GM19324 (cell line): ENCODE measurements around the gene EFNA5.
A peak's percentile ranks its signal among the peaks of the same experiment; 100 is the strongest.
"Not testable (repeated sequence)": the region's sequence is repeated elsewhere in the genome, so short reads cannot be mapped to it uniquely, and the experiment has no call there.

ENCODE experiments used
- ATAC-seq: cut with Tn5 transposase; IDR thresholded peaks from one replicate; pipeline ENCODE4 v1.9.1; 2021; ENCODE audit warnings: mild to moderate bottlenecking, moderate library complexity; ENCODE audit not compliant: unreplicated experiment, low FRiP score

Gene EFNA5

DNA sequence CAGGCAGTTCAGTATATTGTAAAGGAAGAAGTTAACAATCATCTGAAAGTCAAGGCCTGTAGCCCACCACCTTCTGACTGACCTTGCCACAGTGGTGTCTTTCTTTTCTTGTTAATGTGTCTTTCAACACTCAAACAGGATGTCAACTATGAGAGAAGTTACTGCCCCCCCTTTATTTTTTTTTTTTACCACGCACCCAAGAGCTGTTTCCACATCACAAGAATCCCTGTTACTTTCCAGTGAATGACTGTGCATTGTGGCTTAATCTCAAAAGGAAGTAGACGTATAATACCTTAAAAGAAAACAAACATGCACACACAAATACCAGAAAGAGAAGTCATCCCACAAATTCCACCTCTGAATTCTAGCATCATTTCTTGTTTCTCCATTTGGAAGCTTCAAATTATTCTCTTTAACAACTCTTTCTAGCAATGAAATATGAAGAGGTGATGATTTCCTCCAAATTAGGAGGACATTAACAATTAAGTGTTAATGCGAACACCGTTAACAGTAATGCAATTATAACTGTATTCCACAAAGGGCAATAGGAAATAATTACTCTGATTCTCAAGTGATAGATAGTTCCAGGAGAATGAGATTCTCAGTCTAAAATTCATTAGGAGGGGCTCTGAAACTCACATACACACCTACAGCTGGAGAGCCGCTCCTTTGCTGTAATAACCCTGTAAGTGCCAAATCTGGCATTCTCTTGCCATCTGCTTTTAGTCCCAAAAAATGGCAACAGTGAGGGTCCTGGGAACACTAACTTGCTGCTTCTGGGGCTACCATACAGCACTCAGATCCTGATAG is 201.0 kb downstream of the EFNA5 start:
- ATAC-seq: no peak

DNA sequence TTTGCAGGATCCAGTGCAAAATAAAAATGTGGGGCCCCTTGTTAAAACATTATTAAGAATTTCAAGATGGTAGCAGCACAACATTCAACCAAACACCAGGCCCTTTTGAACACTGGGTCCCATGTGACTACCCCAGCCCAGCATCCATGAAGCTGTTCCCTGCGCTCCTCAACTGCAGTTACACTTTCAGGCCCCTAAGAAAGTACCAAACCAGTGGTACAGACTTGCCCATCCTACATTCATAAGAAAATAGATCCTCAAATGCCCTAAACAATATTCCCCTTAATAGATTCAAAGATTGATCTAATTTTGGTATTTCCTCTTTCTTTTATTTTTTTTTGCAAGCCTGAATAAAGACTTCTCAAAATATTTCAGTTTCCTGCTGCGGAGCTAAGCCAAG is 201.7 kb downstream of the EFNA5 start:
- ATAC-seq: no peak

DNA sequence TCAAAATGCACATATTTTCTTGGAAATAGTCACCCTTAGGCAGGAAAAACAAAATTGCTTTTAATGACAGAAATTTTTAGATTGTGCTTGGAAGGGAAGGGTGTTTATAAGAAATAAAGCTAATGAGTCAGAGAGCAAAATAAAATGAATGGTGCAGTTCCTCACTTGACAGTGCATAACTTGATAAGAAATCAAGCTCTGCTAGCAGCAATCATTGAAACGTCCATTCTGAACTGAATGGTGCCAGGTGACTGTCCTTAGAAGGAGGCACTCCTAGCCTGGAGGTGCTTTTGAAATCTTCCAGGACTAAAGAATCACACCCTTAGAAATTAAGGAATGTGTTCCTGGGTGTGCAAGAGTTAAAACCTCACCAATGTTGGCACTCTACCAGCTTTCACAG is 202.5 kb downstream of the EFNA5 start:
- no peak for ATAC-seq

DNA sequence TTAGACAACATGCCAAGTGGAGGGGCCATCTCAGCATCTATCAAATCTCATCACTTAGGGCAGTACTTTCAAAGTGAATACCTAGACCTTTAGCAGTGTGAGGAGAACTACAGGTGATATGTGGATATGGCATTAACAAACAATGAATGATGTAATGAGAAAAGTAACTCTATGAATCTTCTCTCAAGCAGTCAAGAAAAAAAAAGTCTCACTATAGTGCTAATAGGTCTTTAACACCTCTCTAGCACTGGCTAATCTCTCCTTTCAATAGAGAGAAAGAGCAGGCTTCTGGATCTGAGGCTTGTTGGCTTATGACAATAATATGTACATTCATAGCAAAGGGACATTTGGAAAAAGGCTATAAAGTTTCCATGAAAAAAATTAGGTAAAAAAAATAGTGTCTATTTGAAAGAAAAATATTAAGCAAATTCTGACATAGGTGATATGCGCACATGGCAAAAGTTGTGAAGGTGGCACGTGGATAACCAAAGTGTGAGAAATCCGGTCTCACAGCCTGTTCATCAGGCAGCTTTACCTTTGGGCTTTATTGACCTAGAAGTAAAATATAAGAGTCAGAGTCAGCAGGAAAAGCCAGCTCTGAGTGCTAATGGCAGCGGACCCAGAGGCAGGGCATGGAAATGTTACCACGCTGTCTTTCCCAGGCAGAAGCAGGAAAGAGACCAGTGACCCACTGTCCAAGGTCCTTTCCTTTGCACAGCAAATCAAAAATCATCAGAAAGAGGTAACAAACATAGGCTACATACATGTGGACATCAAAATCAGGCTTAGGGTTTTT is 203.4 kb downstream of the EFNA5 start:
- no peak for ATAC-seq

DNA sequence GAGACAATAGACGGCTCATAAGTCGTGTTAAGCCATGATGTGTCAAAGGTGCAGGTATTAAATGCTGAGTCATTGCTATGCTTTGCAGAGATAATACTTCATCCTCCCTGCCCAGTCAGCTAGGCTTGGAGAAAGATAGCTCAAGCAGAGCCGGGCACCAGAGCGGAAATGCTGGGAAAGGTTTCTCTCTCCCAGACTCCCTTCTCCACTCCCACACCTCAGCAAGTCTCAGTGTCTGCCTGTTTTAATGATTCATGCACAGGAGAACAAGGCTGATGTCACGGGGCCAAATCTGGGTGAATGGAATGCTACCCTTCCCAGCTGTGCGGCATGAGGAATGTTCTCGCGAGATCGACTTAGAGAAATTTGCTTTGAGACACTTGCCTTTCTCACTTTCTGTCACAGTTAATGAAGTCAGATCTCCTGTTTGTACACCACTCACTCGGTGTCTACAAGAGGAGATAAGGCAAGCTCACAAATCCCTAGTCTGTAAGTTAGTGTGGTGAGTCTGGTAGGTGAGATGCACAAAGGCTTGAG is 204.4 kb downstream of the EFNA5 start:
- no peak for ATAC-seq

DNA sequence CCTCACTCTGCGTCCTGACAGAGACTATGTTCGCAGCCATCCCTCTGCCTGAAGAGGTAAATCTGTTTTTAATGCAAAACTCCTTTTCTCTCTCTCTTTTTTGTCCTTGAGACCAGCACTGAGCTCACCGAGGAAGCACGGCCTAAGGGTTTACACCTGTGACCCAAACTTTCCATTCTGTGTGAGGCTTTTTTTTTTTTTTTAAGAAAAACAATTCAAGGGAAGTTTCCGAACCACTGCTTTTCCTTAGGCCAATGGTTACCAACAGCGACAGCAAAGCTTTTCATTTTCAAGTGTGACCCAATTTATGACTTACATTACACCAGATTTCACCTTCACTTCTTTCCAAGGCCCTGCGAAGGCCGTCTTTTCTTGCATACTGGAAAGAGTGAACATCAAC is 205.9 kb downstream of the EFNA5 start:
- ATAC-seq: peak; percentile 25

DNA sequence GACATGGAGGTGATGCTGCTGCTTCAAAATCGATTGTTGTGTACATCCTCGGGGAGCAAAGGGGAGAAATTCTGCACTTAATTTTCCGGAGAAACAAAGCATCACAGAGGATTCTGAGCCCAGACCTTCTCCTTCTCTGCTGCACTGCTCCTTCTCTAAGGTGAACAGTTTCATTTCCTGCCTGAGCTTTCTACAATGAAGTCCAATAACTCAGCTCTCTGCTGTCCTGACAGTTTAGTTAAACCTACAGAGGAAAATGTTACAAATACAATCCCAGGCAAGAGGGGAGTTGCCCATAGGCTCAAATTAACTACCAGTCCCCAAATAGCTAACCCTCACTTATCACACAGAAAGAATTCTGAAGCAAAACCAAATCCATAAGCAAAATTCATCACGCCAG is 206.3 kb downstream of the EFNA5 start:
- peak; percentile 67 for ATAC-seq

DNA sequence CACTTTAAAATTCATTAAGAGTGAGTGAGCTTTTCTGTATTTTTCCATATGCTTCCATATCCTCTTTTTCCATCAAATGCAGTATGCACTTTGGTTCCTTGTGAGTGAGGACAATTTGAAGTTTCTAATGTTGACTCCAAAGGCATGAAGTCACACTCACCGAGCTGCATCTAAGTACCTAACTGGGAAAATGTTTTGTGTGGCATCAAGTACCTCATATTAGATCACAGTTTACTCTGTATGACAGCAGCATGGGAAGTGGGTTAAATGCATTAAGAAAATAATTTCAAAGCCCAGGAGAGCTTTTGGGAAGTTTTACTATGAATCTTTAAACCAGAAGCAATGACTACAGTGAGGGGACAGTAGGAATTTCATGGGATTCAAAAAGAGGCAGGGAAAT is 207.0 kb downstream of the EFNA5 start:
- no peak for ATAC-seq

DNA sequence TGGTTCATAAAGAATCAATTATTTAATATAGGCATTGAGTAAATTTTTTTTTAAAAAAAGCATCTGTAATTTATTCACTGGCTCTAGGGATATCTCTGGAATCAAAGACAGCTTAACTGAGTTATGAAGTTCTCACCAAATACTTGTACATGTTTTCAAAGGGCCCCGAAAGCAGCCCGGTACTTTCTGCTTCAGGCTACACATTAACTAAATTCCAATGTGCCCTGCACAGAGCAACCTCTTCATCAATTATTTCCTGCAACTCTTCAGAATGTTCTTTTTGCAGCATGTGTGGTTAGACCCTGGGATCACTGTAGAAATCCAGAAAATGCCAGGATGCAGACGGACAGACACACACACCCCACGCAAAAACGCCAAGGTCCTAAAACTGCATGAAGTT is 209.0 kb downstream of the EFNA5 start:
- no peak for ATAC-seq

DNA sequence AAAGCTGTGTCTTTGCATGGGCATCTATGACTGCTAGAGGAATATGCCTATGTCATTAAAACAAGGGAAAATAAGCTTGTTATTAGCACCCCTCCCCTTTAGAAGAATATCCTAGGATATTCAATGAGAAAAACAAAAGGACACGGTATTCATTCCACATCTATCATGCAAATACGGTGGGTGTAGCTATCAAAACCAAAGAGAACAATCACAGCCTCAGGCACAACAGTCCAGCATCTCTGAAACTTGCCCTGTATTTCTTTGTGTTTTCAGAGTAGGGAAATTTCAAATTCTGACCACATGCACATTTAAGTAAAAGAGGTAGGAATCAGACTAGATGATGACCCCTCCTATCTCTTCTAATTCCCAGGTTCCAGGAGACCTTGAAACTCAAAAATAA is 209.9 kb downstream of the EFNA5 start:
- ATAC-seq: no peak

DNA sequence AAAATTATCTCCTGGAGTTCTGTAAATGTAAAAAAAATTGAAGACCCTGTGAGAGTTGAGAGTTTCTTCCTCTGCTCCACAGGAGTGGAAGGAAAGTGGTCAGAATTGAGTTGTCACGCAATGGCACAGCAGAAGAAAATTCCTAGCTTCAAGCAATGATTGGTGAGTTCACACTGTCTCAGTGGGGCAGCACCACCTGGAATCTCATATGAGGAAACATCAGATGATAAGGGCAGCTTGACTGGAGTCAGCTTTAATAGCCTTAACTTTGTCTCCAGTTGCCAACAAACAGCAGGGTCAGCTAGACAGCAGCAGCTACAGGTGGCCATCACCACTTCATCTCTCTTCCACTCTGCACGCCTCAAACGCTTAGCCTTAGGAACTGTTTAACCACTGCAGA is 211.1 kb downstream of the EFNA5 start:
- ATAC-seq: no peak

DNA sequence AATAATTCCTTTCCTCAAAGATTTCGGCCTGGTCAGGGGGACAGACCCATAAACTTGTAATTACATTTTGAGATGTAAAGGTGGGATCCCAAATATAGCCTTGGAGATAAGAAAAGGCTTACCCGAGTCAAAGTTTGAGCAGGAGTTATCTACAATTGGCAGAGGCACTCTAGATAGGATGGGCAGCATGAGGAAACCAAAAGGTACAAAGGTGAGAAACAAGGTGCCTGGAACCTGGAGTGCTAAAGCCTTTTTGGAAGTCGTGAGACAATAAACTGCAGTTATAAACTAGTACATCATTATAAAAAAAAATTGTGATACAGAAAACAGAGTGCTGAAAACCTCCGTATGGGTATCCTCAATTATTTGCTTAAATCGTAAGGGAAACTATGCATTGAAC is 212.4 kb downstream of the EFNA5 start:
- no peak for ATAC-seq

DNA sequence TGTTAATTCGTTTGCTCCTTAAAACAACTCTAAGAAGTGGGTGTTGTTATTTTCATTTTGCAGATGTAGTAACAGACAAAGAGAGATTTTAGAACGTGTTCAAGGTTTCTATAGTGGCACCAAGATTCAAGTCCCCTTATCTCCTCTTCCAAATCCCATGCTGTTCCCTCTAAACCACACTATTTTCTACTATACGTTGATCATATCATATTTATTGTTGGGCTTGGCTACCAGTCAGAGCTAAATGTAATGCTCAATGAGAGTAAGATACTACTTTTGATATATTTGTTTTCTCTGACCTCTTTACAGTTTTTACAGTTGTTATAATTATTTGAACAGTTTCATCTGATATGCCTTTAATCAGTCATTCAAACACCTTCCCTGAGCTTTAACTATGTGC is 212.9 kb downstream of the EFNA5 start:
- ATAC-seq: no peak

DNA sequence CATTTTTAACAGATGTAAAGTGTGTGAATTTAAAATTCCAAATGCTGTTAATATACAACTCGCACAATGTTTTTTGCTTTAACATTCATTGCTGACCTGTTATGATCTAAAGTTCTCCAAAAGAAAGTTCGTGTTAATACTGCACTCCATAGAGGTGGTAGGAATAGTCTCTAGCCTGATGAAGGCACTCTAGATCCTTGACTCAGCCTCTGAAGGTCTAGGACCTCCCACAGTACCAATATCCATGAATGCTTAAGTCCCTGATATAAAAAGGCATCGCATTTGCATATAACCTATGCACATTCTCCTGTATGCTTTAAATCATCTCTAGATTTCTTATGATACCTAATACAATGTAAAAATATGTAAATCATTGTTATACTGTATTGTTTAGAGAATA is 213.6 kb downstream of the EFNA5 start:
- no peak for ATAC-seq

DNA sequence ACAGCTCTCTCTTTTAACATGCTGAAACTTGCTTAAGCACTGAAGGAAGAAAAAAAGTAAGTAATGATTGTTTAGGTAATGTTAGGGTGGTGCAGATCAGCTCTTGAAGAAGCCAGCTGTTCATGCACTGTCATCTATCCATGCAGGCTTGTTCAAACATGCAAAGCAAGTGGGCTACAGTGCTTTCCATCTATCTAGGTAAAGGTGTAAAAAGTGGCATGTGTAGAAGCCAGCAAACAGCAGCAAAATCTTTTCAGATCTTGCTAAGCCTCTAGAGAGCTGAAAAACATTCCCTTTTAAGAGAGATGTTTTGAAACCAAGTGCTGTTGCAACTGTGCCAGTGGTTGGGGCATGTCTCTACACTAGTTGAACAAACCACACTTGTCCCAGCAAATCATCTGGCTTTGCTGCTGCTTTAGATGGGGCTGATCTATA is 214.4 kb downstream of the EFNA5 start:
- peak; percentile 86 for ATAC-seq

DNA sequence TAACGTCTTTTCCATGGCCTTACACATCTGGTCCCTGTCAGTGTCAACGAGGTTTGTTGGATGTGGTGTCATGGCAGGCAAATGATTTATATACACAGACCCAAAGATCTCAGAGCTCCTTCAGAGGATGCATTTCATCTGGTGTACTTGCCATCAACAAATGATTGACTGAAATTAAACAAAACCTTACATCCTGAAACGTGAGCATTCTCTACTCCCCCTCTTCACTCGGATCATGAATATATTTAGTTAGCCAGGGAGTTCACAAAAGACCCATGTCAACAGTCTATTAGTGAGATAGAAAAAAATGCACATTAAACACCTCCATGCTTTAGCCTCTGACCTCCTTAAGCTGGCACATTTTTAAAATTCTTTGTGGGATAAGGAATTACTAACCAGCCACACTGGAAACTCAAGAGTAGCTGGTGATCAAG is 215.6 kb downstream of the EFNA5 start:
- ATAC-seq: no peak

DNA sequence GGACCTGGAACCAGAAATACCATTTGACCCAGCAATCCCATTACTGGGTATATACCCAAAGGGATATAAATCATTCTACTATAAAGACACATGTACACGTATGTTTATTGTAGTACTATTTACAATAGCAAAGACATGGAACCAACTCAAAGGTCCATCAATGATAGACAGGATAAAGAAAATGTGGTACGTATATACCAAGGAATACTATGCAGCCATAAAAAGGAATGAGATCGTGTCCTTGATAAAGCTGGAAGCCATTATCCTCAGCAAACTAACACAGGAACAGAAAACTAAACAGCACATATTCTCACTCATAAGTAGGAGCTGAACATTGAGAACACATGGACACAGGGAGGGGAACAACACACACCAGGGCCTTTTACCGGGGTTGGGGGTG is 218.9 kb downstream of the EFNA5 start:
- ATAC-seq: not testable (repeated sequence)

DNA sequence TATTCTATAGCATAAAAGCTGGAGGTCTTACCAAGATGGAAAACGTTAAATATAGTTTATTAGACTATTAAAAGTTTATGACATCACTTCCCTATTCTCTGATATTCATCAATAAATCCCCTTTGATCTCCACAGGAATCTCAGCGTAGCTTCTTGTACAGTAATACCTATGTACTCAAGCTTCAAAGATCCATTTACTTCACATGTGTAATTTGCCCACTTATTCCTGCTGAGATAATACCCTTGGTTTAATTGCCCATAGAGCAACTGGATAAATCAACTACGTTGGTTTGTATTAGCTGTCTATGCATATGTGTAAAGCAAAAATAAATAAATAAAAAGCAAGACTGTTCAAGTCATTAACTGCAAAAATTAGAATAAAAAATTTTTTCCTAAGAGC is 219.7 kb downstream of the EFNA5 start:
- no peak for ATAC-seq

DNA sequence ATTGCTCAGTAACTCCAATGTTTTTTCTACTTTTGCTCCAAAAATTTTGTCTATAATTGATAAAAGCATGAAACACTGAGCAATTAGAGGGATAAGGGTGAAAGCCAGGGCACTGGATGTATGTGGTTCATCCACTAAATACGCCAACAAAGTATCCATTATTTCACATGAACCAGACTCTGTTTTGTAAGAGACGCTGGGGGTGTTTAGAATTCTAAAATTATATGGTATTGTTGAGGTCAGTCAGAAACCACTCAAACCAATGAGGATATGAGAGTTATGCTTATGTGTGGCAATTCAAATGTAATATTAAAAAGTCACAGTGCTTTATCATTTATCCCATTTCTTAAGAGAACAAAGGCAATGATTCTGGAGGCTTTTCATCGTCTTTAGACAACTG is 220.2 kb downstream of the EFNA5 start:
- no peak for ATAC-seq

DNA sequence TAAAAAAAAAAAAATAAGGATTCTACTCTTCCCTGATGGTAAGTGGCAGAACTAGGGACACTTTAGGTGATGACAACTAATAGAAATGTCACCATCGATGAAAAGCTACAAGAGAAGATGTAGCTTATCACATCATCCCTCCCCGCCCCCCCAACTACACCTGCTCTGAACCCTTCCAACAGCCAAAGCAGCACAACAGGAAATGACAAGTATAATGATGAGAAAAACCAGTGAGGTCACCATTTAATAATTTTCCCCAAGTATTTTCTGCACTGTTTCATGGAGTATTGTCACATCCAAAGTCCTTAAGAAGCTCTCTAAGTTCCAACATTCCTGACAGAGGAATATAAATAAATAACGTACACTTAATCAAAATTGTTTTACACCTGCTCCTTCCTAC is 221.4 kb downstream of the EFNA5 start:
- no peak for ATAC-seq

DNA sequence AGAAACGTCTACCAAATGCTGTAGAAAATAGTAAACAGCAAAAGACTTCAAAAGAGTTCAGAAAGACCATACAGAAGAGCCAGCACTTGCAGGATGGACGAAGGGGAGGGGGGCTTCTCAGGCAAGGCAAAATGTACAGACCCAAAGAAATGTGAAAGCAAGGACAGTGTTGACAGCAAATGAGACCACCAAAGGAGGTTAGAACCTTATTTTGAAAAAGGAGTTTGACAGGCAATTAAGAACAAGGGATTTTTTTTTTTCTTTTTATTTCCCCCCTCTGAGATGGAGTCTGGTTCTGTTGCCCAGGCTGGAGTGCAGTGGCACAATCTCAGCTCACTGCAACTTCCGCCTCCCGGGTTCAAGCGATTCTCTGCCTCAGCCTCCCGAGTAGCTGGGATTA is 223.2 kb downstream of the EFNA5 start:
- no peak for ATAC-seq

DNA sequence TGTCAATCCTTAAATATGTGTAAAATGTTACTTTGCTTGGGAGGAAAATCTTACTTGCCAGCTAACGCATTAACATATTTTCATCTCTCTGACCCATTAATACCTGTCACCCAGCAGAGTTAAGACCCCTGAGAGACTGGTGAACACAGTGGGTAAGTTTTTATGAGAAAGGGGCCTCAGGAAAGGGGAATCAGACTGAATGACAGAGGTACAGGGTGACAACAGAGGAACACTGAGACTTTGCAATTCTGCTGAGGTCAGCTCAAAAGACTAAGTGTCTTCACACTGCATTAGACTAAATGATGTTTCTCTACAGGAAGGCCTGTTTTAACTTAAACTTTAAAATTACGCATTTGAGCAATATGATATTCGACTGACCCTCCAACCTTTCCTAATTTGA is 223.8 kb downstream of the EFNA5 start:
- no peak for ATAC-seq
